ENCODE measurements around the gene BRINP2. TPM values are rescaled to one million over a fixed set of nuclear protein-coding genes. Genes with fewer than 3 reads are reported as not detected.

The BRINP2 gene
- total and polyA plus RNA-seq, 11 donors = 0.11 to 1.2 (median 0.19) TPM

- no peak for ATAC-seq
- peaks cover 0 to 14% (median 6%) of the 10 kb centered on the region in 12 donors for H3K4me1 ChIP-seq
- no peak for DNase-seq
- H3K27ac ChIP-seq = no peak overlapping the region
- H3K9me3 ChIP-seq = no peaks in the 10 kb centered on the region
- H3K27me3 ChIP-seq = peaks cover 0 to 8% (median 0%) of the 10 kb centered on the region in 9 donors
- TF ChIP-seq POLR2A (IDR thresholded peaks at IDR 0.05) (no peak), CTCF (IDR thresholded peaks at IDR 0.05) (no peak)
- intact Hi-C loops (cut with DNase I) = no loop called here
- H3K36me3 ChIP-seq = no peaks in the 10 kb centered on the region
- no peak overlapping the region for H3K4me3 ChIP-seq
- 38 to 45% (median 41%) methylated on average over 3 of the region's 3 CpGs for WGBS, 4 donors
Observed at GRCh38 chr1:177306019-177306415, 135.3 kb downstream of the BRINP2 start.

GRCh38 chr1:177306981-177307380, 136.2 kb downstream of the BRINP2 start:
- peaks cover 0 to 10% (median 0%) of the 10 kb centered on the region in 9 donors for H3K27me3 ChIP-seq
- H3K27ac ChIP-seq = no peak overlapping the region
- no peaks in the 10 kb centered on the region for H3K9me3 ChIP-seq
- intact Hi-C loops (cut with DNase I) = no loop called here
- H3K36me3 ChIP-seq = no peaks in the 10 kb centered on the region
- H3K4me1 ChIP-seq = peaks cover 0 to 11% (median 3%) of the 10 kb centered on the region in 12 donors
- 91 to 100% (median 96%) methylated on average over 1 of the region's 1 CpG for WGBS, 4 donors
- DNase-seq (no peak), ATAC-seq (no peak)
- TF ChIP-seq POLR2A (IDR thresholded peaks at IDR 0.05) (no peak), CTCF (IDR thresholded peaks at IDR 0.05) (no peak)
- H3K4me3 ChIP-seq = no peak overlapping the region

GRCh38 chr1:177307771-177308170, 137.0 kb downstream of the BRINP2 start:
- Histone ChIP-seq H3K4me3 (no peak overlapping the region), H3K27me3 (peaks cover 0 to 10% (median 0%) of the 10 kb centered on the region in 9 donors), H3K27ac (no peak overlapping the region), H3K4me1 (peaks cover 0 to 3% (median 0%) of the 10 kb centered on the region in 12 donors), H3K36me3 (no peaks in the 10 kb centered on the region), H3K9me3 (no peaks in the 10 kb centered on the region)
- no peak for DNase-seq
- TF ChIP-seq POLR2A (IDR thresholded peaks at IDR 0.05) (no peak), CTCF (IDR thresholded peaks at IDR 0.05) (no peak)
- no peak for ATAC-seq
- intact Hi-C loops (cut with DNase I) = no loop called here

DNA sequence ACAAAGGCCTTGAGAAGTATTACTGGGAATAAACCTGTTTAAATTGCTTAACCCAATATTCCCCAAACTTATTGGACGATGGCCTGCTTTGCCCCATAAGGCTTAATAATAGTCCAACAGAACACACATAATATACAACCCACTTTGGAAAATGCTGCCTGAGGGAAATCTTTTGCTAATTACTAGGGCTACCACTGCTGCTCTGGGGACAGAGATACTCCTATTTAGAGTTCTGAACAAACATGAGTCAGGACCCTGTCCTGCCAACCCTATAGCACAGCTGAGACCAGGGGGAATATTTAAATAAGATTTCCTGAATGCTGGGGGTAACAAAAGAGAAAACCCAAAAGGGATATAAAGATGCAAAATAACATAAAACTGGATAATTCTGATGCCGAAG, 139.1 kb downstream of the BRINP2 start:
- no peak for ATAC-seq
- 50 to 81% (median 68%) methylated on average over 2 of the region's 2 CpGs for WGBS, 4 donors

More for the DNA sequence above, 139.1 kb downstream of the BRINP2 start:
- DNase-seq = no peak
- Histone ChIP-seq H3K4me1 (no peaks in the 10 kb centered on the region), H3K27ac (no peak overlapping the region), H3K4me3 (no peak overlapping the region), H3K9me3 (no peaks in the 10 kb centered on the region), H3K36me3 (no peaks in the 10 kb centered on the region), H3K27me3 (peaks cover 0 to 10% (median 0%) of the 10 kb centered on the region in 9 donors)
- intact Hi-C loops (cut with DNase I) = no loop called here
- TF ChIP-seq CTCF (IDR thresholded peaks at IDR 0.05) = no peak
- TF ChIP-seq POLR2A (IDR thresholded peaks at IDR 0.05) = no peak

All from heart left ventricle (tissue), 16 donors.